HG03439 (cell line): Measurements from ENCODE around the gene EIF4G1.
"Not testable (repeated sequence)": the region's sequence is repeated elsewhere in the genome, so short reads cannot be mapped to it uniquely, and the experiment has no call there.

ENCODE experiments used
- ATAC-seq: cut with Tn5 transposase; IDR thresholded peaks from one replicate; pipeline ENCODE4 v1.9.1; 2021; ENCODE audit warnings: mild to moderate bottlenecking, moderate library complexity; ENCODE audit not compliant: unreplicated experiment

Gene EIF4G1, protein sequence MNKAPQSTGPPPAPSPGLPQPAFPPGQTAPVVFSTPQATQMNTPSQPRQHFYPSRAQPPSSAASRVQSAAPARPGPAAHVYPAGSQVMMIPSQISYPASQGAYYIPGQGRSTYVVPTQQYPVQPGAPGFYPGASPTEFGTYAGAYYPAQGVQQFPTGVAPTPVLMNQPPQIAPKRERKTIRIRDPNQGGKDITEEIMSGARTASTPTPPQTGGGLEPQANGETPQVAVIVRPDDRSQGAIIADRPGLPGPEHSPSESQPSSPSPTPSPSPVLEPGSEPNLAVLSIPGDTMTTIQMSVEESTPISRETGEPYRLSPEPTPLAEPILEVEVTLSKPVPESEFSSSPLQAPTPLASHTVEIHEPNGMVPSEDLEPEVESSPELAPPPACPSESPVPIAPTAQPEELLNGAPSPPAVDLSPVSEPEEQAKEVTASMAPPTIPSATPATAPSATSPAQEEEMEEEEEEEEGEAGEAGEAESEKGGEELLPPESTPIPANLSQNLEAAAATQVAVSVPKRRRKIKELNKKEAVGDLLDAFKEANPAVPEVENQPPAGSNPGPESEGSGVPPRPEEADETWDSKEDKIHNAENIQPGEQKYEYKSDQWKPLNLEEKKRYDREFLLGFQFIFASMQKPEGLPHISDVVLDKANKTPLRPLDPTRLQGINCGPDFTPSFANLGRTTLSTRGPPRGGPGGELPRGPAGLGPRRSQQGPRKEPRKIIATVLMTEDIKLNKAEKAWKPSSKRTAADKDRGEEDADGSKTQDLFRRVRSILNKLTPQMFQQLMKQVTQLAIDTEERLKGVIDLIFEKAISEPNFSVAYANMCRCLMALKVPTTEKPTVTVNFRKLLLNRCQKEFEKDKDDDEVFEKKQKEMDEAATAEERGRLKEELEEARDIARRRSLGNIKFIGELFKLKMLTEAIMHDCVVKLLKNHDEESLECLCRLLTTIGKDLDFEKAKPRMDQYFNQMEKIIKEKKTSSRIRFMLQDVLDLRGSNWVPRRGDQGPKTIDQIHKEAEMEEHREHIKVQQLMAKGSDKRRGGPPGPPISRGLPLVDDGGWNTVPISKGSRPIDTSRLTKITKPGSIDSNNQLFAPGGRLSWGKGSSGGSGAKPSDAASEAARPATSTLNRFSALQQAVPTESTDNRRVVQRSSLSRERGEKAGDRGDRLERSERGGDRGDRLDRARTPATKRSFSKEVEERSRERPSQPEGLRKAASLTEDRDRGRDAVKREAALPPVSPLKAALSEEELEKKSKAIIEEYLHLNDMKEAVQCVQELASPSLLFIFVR (N-terminal part only)

DNA sequence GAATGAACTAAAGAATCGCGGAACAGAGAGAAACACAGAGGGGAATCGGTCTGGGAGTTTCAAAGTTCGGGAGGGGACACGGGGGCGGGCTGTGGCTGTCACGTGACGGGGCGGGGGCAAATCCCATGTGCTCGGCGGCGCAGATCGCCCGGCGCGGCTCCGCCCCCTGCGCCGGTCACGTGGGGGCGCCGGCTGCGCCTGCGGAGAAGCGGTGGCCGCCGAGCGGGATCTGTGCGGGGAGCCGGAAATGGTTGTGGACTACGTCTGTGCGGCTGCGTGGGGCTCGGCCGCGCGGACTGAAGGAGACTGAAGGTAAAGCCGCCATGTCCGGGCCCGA lies at the start of gene EIF4G1:
Gene EIF4G1, plus strand, starts transcription at position 244 of the 337 bp plus-strand sequence. CDS start 1,191 bp downstream, outside the sequence.
- ATAC-seq = peak; percentile 80

DNA sequence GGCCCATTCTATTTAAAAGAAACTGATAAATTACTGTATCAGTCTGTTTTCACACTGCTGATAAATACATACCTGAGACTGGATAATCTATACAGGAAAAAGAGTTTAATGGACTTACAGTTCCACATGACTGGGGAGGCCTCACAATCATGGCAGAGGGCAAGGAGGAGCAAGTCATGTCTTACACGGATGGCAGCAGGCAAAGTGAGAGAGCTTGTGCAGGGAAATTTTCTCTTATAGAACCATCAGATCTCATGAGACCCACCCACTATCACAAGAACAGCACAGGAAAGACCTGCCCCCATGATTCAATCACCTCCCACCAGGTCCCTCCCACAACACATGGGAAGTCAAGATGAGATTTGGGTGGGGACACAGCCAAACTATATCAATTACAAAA lies 47.2 kb upstream of the EIF4G1 start:
- not testable (repeated sequence) for ATAC-seq

GRCh38 chr3:184272269-184272668 lies 42.1 kb upstream of the EIF4G1 start:
- ATAC-seq = no peak

GRCh38 chr3:184275381-184275701 lies 39.1 kb upstream of the EIF4G1 start:
- no peak for ATAC-seq

- ATAC-seq = no peak
Measured at GRCh38 chr3:184275961-184276910, 38.2 kb upstream of the EIF4G1 start, which contains the start of gene ECE2. ECE2 (plus strand) TSS chr3:184276022; CDS start chr3:184276154, 132 bp downstream.

DNA sequence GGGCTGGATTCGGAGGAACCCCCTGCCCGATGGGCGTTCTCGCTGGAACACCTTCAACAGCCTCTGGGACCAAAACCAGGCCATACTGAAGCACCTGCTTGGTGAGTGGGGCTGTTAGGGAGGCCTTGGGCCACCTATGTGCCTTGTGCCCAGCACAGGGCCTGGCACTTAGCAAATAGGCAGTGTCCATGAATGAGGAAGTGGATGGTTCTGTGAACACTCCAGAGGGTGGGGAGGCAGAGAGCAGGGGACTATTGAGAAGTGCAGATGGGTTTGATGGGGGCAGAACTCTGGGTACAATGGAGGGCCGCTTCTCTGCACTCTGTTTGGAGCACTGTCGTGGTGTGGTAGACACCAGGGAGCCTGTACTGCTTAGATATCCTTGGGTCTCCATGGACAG lies 37.0 kb upstream of the EIF4G1 start:
- no peak for ATAC-seq

DNA sequence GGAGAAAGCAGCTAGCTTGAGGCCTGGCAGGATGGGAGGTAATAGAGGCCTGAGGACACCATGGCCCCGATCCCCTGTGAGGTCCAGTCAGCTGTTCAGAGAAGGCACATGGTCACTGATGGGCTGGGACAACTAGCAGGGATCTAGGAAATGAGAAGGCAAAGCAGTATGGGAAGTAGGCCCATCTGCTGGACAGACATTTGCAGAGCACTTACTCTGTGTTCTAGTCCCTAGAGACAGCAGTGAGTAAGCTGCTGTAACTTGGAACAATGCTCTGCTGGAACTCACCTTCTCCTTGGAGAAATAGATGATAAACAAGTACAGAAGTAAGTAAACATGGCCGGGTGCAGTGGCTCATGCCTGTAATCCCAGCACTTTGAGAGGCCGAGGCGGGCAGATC lies 31.5 kb upstream of the EIF4G1 start:
- ATAC-seq = no peak

DNA sequence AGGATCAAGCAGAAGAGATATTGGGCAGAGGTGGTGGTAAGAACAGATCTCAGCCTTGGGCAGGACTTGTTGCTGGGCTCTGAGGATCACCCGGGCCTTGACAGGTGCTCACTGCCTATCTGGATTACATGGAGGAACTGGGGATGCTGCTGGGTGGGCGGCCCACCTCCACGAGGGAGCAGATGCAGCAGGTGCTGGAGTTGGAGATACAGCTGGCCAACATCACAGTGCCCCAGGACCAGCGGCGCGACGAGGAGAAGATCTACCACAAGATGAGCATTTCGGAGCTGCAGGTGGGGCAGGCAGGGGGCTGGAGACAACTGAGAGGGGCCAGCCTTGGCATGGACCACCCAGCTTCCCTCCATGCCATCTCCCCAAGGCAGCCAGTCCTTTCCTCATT lies 30.7 kb upstream of the EIF4G1 start:
- no peak for ATAC-seq

- no peak for ATAC-seq
Measured at GRCh38 chr3:184284696-184285095, 29.7 kb upstream of the EIF4G1 start.

DNA sequence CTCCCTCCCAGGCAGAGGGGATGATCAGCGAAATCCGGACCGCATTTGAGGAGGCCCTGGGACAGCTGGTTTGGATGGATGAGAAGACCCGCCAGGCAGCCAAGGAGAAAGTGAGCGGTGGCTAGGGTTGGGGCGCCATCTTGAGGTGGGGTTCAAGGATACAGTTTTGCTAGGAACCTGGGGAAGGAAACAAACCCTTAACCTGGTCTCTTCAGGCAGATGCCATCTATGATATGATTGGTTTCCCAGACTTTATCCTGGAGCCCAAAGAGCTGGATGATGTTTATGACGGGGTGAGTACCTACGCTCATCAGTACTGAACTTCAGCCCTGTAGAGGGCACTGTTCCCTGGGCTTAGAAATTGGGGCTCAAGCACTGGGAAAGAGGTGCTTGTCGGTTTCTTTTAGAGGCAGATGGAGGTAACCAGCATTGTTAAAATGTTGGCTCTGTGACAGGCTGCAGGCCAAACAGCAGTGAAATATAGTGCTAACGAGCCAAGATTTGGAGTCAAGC lies 24.9 kb upstream of the EIF4G1 start:
- no peak for ATAC-seq

GRCh38 chr3:184290331-184290730 lies 24.1 kb upstream of the EIF4G1 start:
- no peak for ATAC-seq

GRCh38 chr3:184291044-184291737 lies 23.2 kb upstream of the EIF4G1 start:
- ATAC-seq = no peak

GRCh38 chr3:184291738-184292445 lies 22.5 kb upstream of the EIF4G1 start:
- no peak for ATAC-seq

- no peak for ATAC-seq
Measured at GRCh38 chr3:184295771-184296170, 18.6 kb upstream of the EIF4G1 start.

- no peak for ATAC-seq
Measured at GRCh38 chr3:184296616-184297015, 17.8 kb upstream of the EIF4G1 start.

DNA sequence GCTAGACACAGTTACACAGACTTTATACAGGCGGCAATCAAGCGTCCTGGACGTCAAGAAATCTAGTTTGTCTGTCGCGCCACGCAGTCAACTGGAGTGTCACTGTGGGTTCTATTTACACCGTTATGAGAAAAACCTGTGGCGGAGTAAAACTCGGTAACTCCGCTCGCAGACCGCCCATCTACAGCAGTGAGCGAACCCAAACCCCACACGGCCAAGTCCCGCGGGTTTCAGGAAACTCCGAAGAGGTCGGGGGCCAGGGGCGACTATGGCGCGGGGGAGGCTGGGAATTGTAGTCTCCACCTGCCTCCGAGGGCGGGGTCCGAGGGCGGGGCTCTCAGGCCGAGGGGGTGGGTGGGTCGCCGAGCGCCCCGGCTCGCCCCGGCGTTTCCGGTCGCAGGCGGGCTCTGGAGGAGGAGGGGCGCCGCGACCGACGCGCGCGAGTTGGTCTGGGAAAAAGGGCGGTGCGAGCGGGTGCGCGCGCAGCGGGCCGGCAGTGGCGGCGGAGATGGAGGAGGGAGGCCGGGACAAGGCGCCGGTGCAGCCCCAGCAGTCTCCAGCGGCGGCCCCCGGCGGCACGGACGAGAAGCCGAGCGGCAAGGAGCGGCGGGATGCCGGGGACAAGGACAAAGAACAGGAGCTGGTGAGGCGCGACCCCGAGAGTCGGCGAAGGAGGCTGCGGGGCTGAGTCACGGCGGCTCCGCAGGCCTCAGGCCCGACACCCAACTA lies 15.5 kb upstream of the EIF4G1 start, which contains the start of gene PSMD2:
Gene PSMD2, plus strand, starts transcription at position 483 of the 729 bp plus-strand sequence. Its CDS starts 26 bp downstream, at position 509.
- peak; percentile 87 for ATAC-seq

DNA sequence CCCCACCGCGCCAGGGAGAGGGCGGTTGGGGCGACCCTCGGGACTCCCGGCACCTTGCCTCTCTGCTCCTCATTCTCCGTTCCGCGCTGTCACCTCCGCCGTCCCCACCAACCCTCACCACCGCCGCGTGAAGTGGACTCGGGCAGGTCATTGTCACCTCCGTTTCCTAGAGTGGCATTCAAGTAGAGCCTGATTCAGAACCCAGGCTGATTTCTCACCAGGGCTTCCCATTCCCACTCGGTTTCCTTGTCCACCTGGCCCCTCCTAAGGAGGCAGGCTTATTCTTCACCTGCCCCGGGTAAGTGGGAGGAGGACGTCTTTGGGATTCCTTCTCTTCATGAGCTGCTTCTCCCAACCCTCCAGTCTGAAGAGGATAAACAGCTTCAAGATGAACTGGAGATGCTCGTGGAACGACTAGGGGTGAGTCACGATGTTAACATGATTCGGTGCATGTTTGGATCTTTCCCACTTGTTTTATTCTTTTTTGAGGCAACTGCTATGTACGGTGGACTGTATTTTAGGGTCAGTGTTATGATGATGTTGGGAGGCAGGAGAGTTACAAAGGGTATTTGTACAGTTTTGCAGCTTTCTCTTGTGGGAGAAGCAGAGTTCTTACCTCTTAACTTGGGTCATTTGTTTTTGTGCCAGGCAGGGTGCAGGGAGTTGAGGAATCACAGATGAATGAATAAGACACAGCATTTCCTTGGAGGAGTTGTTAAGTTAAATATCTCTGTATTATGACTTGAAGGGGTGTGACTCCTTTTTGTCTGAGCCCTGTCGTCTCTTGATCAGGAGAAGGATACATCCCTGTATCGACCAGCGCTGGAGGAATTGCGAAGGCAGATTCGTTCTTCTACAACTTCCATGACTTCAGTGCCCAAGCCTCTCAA lies 14.7 kb upstream of the EIF4G1 start:
- no peak for ATAC-seq
